GM19043 (cell line): ENCODE measurements around the gene SPECC1.
"Not testable (repeated sequence)": the region's sequence is repeated elsewhere in the genome, so short reads cannot be mapped to it uniquely, and the experiment has no call there.

Experiments used
- ATAC-seq: cut with Tn5 transposase; IDR thresholded peaks from one replicate; pipeline ENCODE4 v1.9.1; 2021; ENCODE audit warnings: low read depth; ENCODE audit not compliant: unreplicated experiment

The SPECC1 gene, protein sequence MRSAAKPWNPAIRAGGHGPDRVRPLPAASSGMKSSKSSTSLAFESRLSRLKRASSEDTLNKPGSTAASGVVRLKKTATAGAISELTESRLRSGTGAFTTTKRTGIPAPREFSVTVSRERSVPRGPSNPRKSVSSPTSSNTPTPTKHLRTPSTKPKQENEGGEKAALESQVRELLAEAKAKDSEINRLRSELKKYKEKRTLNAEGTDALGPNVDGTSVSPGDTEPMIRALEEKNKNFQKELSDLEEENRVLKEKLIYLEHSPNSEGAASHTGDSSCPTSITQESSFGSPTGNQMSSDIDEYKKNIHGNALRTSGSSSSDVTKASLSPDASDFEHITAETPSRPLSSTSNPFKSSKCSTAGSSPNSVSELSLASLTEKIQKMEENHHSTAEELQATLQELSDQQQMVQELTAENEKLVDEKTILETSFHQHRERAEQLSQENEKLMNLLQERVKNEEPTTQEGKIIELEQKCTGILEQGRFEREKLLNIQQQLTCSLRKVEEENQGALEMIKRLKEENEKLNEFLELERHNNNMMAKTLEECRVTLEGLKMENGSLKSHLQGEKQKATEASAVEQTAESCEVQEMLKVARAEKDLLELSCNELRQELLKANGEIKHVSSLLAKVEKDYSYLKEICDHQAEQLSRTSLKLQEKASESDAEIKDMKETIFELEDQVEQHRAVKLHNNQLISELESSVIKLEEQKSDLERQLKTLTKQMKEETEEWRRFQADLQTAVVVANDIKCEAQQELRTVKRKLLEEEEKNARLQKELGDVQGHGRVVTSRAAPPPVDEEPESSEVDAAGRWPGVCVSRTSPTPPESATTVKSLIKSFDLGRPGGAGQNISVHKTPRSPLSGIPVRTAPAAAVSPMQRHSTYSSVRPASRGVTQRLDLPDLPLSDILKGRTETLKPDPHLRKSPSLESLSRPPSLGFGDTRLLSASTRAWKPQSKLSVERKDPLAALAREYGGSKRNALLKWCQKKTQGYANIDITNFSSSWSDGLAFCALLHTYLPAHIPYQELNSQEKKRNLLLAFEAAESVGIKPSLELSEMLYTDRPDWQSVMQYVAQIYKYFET

DNA sequence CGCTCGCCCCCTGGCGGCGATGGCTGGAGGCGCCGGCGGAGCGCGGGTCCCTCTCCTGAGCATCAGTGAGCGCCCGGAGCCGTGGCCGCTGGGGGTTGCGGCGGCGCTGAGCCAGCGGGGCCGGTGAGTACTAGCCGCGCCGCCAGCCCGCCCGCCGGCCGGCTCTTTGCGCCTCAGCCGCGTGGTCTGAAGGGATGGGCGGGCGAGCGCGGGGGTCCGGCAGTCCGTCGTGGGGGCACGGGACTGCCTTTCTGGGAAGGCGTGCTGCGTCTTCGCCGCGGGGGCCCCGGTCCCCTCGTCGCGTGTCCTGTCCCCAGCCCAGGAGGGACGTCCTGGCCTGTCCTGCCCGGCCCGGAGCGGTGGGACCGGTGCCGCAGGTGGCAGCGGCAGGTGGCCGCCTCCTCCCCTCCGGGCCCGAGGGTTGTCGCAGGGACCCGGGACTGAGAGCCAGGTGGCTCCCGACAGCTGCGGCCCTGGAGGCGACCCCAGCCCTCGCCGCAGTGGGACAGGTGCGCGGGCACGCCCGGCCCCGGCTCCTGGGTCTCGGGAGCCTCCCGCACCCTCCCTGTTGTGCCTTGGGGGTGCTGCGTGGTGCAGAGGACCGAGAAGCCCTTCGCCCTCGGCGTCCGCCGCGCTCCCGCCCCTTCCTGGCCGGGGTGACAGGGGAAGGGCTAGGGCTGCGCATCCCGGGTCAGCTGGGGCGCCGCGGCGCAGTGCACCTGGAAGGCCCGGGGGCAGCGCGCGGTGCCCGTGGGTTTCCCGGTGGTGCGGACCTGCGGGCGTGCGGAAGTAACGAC is at the start of gene SPECC1:
TSS of gene SPECC1 (plus strand) at position 58 of the 797 bp plus-strand sequence. CDS start 87,293 bp downstream, outside the sequence.
- ATAC-seq = peak; percentile 10

DNA sequence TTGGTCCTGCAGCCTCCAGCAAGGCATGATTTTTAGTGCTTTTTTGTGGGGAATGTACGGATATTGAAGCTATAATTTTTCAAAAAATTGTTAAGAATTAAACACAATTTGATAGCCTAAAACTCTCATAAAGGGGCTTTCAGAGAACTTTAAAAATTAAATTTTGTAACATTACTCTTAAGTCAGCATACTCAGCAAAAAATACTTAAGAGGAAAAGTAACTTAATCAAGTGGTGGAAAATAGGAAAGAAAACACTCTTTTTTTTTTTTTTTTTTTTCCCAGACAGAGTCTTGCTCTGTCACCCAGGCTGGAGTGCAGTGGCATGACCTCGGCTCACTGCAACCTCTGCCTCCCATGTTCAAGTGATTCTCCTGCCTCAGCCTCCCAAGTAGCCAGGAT is 46.2 kb upstream of the SPECC1 start:
- ATAC-seq = not testable (repeated sequence)

DNA sequence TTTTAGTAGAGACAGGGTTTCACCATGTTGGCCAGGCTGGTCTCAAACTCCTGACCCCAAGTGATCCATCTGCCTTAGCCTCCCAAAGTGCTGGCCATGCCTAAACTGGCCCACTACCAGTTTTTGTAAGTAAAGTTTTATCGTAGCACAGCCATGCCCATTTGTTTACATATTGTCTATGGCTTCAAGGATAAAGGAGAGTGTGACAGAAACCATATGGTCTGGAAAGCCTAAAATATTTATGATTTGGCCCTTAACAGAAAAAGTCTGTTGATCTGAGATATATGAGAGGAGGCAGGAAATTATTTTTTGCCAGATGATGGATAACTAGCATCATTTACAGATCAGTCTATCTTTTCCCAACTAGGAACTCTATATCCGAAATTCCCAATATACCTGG is 36.0 kb upstream of the SPECC1 start:
- no peak for ATAC-seq

DNA sequence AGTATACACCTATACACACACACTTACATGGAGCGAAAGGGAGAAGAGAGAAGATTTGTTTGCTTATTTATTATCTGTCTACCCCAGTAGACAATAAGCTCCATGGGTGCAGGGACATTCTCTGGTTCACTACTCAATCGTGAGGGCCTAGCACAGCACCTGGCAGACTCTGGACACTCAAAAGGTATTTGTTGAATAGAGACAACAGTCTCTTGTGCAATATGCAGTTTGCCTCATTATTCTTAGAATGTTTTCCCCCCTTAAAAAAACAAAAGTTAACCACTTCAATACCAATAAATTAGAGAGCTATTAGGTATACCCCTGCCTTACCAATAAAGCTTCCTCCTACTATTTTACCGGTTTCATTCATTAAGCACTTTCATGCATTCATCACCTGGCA is 33.6 kb upstream of the SPECC1 start:
- no peak for ATAC-seq

DNA sequence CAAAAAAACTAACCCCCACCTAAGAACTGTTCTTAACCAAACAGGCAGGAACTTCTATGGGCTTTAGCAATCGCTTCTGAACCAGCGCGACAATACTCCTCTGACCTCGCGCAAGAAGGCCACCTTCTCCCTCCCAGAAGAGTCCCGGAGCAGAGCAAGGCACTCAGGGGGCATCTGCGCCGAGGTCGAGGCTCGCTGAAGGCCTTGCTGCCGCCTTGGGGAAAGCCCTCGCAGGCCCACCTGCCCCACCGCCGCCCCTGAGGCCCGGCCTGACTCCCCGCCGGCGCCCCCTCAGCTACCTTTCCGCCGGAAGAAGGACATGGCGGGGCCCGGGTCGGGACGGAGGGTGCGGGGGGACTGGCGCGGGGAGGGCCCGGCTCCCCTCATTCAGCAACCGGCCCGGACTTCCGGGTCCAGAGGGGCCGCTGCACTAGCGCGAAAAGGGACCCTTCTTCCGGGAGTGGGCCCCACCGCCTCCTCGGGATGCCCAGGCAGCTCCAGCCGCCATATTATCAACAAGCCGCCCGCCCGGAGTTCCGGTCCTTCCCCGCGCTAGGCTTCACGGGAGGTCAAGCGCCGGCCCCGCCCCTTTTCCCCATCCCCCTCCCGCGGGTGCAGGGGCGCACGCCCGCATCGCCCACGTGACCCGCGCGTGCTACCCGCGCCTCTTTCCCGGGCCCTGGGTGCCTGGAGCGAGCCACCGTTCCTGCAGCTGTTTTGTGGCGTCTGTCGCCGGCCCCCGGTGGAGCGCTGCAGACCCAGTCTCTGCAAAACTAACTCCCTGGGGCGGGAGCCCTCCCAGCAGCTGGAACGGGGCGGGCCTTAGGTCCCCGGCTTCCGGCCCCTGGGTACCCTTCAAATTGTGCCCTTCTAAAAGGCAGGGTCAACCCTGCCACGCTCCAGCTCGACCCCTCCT is 31.6 kb upstream of the SPECC1 start, which contains the start of gene AKAP10:
TSS of gene AKAP10 (minus strand) at position 536 of the 916 bp plus-strand sequence. CDS start at position 387, 149 bp downstream.
- peak; percentile 60 for ATAC-seq

DNA sequence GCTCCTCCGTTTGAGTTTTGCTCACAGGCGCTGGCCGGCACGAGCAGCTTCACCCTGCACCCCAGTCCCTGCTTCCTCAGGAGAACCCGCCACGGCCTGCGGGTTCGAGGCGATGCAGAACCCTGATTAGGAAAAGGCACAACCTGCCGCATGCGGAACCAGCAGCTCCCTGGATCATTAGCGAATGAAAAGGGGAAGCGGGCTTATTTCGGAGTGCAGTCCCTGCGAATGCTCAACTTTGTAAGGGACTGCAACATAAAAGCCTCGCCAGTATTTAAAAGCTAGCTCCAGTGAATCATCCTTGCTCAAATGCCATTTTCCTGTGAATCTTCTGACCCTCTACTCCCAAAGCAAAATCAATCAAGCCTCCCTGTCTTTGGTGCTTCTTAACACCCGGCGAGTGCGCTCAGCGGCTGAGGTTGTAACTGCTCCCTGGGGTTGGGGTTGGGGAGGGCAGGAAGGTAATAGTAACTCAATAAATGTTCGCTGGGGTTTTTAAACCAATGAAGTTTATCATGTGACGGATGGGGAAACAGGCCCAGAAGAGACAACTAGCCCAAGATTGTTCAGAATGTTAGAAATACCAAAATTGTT is 30.9 kb upstream of the SPECC1 start:
- ATAC-seq = peak; percentile 33

DNA sequence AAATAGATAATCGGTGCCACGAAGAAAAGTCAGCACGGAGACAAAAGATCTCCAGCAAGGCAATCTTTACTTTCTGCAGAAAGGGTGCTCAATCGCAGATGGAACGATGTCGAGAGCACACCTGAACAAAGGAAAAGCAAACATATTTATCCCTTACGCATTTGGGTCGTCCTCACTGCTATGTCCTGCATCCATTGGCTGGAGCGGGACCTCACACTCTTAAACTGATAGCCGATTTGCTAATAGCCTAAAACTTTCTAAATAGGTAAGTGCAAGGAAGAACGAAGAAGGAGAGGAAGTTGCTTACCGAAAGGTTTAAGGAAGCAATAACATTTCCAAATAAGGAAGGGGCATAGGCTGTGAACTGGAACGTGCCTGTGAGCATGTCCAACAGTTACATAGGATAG is 30.4 kb upstream of the SPECC1 start:
- ATAC-seq = no peak

DNA sequence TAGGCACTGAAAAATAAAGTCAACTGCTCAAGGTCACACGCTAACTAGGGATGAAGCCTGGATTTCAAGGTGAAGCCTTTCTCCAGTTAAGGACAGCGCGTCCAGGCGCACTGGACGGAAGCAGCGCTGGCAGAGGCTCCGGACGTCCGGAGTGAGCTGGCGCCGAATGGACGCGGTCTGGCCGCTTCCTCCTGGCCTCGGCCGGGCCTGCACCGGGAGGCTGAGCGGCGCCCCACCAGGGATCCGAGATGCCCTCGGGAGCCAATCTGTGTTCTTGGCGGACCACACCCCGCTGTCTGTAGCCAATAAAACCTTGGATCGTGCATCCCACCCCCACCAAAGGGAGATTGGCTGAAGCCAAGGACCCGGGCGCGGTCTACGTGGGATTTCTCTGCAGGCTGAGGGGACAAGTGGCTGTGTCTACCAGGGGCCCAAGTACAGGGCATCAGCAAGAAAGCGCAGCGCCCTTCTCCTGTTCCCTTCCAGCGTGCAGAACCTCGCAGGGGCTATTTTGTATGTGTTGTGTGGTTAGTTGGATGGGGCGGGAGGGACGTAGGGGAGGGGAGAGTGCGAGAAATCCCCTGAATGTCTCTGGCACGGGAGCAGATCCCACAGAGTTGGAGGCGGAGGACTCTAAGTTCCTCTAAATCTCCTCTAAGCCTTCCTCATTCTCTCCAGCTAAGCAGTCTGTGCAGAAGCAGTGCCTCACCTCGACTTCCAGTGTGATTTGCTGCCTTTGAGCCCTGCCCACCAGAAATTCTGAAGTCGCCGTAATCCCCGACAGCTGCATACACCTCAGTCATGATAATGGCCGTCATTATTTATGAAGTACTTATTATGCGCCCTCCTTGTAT is 29.0 kb upstream of the SPECC1 start:
- no peak for ATAC-seq

DNA sequence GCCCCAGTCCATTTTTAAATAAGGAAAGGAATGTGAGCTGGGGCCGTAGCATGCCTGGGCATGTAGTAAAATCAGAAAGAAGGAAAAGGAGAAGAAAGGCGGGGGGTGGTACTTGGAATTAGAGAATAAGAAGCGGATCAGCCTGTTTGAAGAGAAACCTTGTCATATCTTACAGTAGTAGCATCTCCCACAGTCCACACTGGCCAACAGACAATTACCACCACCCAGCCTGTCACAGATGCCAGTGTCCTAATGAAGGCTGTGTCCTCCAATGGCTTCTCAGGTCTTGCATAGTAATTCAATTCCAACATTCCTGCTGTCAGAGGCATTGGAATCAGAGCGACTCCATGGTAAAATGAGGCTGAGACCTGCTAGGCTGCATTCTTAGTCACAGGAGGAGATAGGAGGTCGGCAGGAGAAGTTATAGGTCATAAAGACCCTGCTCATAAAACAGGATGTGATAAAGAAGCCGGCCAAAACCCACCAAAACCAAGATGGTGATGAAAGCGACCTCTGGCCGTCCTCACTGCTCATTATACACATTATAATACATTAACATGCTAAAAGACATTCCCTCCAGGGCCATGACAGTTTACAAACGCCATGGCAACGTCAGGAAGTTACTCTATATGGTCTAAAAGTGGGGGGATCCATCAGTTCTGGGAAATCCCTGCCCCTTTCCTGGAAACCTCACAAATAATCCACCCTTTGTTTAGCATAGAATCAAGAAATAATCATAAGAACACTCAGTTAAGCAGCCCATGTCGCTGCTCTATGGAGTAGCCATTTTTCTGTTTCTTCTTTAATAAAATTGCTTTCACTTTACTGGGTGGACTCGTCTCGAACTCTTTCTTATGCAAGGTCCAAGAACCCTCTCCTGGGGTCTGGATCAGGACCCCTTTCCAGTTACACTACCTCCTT is 22.0 kb upstream of the SPECC1 start:
- ATAC-seq = no peak

DNA sequence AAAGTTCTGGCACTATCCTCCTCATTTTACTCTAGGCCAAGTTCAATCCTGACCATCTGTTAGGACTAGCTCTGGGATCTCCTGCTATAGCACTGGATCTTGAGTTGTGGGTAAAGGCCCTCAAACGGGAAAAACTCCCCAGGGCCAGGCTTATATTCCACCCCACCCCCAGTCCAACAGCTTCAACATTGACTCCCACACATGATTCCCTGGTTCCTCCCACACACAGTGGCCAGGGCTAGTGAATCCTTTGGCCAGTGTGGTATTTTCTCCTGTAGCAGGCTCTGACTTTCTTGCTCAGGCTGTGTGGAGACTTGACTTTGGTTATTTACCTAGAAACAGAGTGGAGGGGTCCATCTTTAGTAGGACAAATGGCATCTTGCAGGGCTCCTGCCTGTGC is 21.3 kb upstream of the SPECC1 start:
- no peak for ATAC-seq

DNA sequence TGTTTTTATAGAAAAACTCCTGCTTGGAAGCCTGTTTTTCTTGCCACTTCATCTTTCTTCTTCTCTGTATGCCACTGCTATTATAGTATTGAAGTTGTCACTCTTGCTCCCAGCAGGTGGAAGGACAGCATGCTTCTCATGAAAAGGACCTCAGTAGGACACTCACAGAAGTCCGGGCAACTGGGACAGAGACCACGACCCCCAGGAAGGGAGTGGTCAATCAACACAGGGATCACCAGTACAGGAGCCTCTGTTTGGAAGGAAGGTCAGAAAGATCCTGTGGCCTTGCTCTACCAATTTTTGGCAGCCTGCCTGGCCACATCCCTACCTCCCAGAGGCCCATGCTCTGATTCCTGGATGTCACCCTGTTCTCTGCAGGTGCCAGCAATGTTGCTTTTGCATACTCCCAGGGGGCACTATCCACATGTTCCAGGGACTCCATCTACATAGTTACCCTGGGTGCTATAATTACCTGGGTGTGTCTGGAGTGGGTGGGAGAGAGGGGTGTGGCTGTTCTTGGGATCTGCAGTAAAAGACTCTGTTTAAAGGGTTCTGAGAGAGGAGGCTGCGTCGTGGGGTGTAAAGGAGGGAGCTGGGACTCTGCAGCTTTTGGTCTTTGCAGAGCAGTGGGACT is 17.8 kb upstream of the SPECC1 start:
- no peak for ATAC-seq

DNA sequence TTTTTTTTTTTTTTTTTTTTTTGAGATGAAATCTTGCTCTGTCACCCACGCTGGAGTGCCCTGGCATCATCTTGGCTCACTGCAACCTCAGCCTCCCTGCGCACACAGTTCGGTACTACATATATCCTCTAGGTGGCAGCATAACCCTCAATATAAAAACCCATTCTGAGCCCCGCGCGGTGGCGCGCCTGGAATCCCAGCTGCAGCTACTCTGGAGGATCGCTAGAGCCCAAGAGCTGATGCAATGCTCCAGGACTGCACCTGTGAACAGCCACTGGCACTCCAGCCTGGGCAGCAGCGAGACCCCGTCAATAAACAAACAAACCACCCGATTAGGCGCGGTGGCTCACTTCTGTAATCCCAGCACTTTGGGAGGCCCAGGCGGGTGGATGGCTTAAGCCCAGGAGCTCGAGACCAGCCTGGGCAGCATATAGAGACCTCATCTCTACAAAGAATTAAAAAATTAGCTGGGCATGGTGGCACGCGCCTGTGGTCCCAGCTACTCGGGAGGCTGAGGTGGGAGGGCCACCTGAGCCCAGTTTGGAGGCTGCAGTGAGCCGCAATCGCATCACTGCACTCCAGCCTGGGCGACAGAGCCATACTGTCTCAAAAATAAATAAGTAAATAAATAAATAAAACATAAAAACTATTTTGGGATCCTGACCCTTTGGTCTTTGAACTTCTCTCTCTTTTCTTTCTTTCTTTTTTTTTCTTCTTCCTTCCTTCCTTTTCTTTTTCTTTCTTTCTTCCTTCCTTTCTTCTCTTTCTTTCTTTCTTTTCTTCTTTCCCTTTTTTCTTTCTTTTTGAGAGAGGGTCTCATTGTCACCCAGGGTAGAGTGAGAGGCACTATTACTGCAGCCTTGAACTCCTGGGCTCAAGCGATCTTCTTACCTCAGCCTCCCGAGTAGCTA is 16.1 kb upstream of the SPECC1 start:
- ATAC-seq = peak; percentile 72

DNA sequence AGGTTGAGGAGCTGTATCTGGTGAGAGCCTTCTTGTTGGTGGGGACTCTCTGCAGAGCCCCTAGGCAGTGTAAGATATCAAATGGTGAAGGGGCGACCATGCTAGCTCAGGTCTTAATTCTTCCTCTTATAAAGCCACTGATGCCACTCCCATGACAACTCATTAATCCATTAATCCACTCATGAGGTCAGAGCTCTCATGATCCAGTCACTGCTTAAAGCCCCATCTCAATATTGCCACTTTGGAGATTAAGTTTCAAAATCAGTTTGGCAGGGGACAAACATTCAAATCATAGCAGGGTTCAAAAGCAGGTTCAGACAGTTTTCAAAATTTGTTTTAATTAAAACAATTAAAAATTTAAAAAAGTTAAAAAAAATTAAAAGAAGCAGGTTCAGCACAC is 13.1 kb upstream of the SPECC1 start:
- no peak for ATAC-seq

DNA sequence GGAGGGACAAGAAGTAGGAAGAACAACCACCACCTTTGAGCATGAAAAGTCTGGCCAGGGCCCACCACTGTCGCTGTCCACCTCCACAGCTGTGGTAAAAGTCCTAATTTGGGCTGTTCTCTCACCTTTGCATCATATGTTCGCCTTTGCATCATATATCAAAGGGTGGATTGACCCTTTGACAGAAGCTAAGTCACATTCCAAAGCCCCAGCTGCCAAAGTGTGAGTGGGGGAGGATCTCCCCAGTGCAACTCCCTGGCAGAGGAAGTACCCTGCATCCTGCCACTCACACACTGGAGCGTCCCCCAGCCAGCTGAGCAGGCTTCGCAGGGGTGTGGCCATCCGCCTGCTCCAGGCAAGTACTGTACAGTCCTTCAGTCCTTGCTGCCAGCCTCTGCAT is 12.7 kb upstream of the SPECC1 start:
- no peak for ATAC-seq

DNA sequence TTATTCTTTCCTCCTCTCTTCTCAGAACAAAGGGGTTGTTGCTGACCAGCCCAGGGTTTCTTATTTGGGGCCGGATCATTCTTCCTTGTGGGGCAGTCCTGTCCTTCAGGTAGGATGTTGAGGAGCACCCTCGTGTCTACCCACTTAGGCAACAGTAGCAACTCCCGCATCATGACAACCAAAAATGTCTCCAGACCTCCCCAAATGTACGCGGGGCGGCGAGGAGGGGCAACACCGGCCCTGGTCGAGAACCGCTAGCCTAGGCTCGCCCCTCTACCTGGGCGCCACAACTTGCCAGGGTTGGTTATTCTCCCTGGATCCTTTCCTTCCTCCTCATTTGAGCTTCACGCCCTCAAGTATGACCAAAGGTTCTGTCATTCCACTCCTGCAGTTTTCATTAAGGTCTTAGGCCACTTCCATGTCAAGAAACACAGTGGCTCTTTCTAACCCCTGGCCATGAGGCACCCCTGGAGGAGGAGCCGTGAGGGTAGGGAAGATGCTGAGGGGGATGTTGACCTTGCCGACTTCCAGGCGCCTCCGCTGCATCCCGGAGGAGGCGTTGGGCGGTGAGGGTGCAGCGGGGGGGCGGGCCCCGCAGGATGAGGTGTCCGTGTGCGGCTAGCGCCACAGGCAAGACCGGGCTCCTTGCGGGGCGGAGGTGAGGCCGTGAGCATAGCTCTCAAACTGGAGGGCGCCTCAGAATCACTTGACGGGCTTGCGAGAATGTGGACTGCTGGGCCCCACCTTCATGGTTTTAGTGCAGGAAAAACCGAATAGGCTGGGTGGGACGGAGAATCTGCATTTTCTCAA is 712 bp upstream of the SPECC1 start:
- peak; percentile 28 for ATAC-seq
